C4-2B (cell line): ENCODE results near the gene SLAMF9.

ENCODE experiments used
- H3K27ac ChIP-seq: fragments of 450-650 bp; 2 replicates; pipeline ENCODE4 v1.5.1; 2017
- CTCF ChIP-seq: fragments of 450-650 bp; conservative IDR thresholded peaks from 2 replicates; pipeline ENCODE4 v1.5.1; 2017; ENCODE audit warnings: mild to moderate bottlenecking
- ZFX ChIP-seq: fragments of 450-650 bp; IDR thresholded peaks from 2 replicates; pipeline ENCODE4 v1.6.1; 2017

SLAMF9 gene

GRCh38 chr1:159958719-159959380 is 4.8 kb upstream of the SLAMF9 start:
- no peak for TF ChIP-seq ZFX
- no peak for TF ChIP-seq CTCF

GRCh38 chr1:159957824-159958268 is 3.8 kb upstream of the SLAMF9 start:
- no peak overlapping the region; the same call in 1 of the 2 replicates for H3K27ac ChIP-seq
- TF ChIP-seq CTCF (no peak), ZFX (no peak)

More at GRCh38 chr1:159958719-159959380, 4.8 kb upstream of the SLAMF9 start:
- no peak overlapping the region; the same call in 1 of the 2 replicates for H3K27ac ChIP-seq

GRCh38 chr1:159955456-159955855 is 1.4 kb upstream of the SLAMF9 start:
- no peak for TF ChIP-seq CTCF
- no peak for TF ChIP-seq ZFX

GRCh38 chr1:159952932-159953331 is 1.1 kb downstream of the SLAMF9 start:
- TF ChIP-seq CTCF (no peak), ZFX (no peak)
- H3K27ac ChIP-seq: no peak overlapping the region

More at GRCh38 chr1:159955456-159955855, 1.4 kb upstream of the SLAMF9 start:
- no peak overlapping the region for H3K27ac ChIP-seq

- H3K27ac ChIP-seq: no peak overlapping the region
- TF ChIP-seq ZFX (no peak), CTCF (no peak)
These were observed 2.5 kb downstream of the SLAMF9 start for GRCh38 chr1:159951551-159951950.

GRCh38 chr1:159951016-159951415 is 3.0 kb downstream of the SLAMF9 start:
- no peak for TF ChIP-seq CTCF
- no peak for TF ChIP-seq ZFX
- H3K27ac ChIP-seq: no peak overlapping the region

- peak overlapping the region; percentile 20; the same call in 1 of the 2 replicates for H3K27ac ChIP-seq
- no peak for TF ChIP-seq ZFX
- no peak for TF ChIP-seq CTCF
These were observed 4.1 kb downstream of the SLAMF9 start for GRCh38 chr1:159949981-159950381.
